GM12864 (cell line): Measurements from ENCODE around the gene MYO3A.
"Not testable (repeated sequence)": the region's sequence is repeated elsewhere in the genome, so short reads cannot be mapped to it uniquely, and the experiment has no call there.

ENCODE experiments used
- DNase-seq: peaks from one replicate; pipeline ENCODE4 v3.0.0-alpha.2; 2011; ENCODE audit warnings: low read depth
- H3K4me3 ChIP-seq: 2 replicates; pipeline ENCODE4 v1.5.1; 2011; ENCODE audit warnings: mild to moderate bottlenecking, low read depth, low read length, control low read depth
- TF ChIP-seq, protein P1 (sequence below): IDR thresholded peaks from 2 replicates; pipeline ENCODE4 v1.5.1; 2011; ENCODE audit warnings: low read depth, mild to moderate bottlenecking, moderate library complexity, low read length, control low read depth, inconsistent platforms; ENCODE audit errors: missing control alignments

MYO3A gene

DNA sequence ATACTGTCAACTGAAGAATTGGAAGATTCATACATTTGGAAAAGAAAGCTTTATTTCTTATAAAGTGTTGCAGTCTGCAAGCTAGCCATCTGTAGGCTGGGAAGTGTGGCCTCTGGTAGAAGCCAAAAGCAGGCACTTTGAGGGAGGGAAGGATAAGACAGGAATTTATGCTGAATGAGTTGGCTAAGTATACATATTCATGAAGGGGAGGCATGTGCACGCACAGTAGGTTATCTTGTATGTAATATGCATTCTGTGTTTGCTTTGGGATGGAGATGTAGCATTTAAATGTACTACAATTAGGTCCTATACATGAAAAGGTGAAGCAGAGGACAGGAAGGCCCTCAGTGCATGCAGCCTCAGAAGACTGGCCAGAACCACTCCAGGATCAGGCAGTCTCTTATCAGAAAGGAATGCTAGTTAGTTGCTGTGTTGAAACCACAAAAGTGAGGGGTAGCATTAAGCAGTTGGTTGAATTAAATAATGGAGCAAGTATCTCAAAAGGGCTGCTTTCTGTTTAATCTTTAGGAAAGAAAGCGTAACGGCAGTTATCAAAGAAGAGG lies 40.9 kb downstream of the MYO3A start:
- no peak for DNase-seq
- TF ChIP-seq, protein P1, sequence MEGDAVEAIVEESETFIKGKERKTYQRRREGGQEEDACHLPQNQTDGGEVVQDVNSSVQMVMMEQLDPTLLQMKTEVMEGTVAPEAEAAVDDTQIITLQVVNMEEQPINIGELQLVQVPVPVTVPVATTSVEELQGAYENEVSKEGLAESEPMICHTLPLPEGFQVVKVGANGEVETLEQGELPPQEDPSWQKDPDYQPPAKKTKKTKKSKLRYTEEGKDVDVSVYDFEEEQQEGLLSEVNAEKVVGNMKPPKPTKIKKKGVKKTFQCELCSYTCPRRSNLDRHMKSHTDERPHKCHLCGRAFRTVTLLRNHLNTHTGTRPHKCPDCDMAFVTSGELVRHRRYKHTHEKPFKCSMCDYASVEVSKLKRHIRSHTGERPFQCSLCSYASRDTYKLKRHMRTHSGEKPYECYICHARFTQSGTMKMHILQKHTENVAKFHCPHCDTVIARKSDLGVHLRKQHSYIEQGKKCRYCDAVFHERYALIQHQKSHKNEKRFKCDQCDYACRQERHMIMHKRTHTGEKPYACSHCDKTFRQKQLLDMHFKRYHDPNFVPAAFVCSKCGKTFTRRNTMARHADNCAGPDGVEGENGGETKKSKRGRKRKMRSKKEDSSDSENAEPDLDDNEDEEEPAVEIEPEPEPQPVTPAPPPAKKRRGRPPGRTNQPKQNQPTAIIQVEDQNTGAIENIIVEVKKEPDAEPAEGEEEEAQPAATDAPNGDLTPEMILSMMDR, result no peak
- H3K4me3 ChIP-seq, result no peak overlapping the region

DNA sequence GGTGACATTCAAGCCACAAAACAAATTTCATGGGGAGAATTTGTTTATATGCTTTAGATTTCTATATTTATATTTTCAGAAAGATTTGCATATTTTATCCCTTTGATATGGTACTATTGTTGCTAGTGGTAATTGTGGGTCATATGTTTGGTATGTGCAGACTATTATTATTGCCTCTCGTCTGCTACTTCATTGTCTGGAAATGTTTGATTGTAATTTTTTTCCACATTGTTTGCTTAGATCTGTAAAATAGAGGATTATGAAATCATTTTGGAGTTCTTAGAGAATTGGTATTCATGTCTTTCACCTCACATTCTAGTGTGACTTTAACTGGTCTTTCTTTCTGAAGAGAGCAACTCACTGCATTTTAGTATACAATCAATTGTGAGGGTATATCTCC lies 44.7 kb downstream of the MYO3A start:
- TF ChIP-seq, protein P1, result no peak
- no peak for DNase-seq
- no peak overlapping the region for H3K4me3 ChIP-seq

DNA sequence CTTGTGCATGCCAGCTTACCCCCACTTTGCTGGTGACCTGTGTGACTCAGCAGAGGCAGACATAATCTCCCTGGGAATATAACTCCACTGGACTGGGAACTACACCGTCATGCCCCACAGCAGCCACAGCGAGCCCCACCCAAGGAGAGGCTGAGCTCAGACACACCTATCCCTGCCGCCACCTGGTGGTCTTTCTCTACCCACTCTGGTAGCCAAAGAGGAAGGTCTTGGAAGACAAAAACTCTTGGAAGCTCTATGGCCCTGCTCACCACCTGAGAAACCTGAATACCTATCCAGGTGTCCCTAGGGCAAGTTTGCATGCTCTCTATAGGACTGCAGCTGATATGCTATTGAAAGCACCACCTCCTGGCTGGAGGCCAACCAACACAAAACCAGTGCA lies 48.1 kb downstream of the MYO3A start:
- no peak overlapping the region for H3K4me3 ChIP-seq
- TF ChIP-seq, protein P1, result no peak
- DNase-seq, result no peak

DNA sequence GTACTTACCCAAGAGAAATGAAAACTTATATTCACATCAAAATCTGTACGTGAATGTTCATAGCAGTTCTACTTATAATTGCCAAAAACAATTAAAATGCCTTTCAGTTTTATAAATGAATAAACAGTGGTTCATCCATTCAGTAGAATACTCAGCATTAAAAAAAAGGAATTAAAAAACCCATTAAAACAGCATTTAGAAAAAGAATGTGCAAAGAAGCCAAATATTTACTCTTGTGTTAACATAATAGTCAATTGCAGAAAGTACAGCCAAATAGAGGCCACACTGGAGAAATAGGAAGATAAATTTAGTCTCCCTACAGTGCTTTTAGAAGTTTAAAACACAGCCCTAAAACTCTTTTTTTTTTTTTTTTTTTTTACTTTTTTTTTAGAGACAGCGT lies 54.6 kb downstream of the MYO3A start:
- no peak overlapping the region for H3K4me3 ChIP-seq
- no peak for DNase-seq
- TF ChIP-seq, protein P1, result no peak

DNA sequence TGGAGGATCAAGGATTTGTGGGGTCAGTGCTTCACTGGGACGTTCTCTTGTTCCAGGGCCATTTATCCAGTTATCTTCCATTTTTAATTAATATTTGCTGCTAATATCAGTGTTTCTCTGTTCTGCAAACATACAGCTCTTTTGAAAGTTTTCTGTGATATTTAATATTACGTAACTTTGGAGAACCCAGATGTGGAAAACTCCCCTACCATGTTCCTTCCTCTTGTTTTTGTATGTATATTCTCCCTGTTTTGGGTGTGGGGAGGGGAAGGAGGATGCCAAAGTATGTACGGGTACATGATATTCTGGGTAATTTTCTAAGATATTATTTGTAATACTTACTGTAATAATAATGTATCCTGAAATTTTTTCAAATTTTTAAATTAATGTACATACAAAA lies 55.9 kb downstream of the MYO3A start:
- H3K4me3 ChIP-seq, result no peak overlapping the region
- TF ChIP-seq, protein P1, result no peak
- no peak for DNase-seq

DNA sequence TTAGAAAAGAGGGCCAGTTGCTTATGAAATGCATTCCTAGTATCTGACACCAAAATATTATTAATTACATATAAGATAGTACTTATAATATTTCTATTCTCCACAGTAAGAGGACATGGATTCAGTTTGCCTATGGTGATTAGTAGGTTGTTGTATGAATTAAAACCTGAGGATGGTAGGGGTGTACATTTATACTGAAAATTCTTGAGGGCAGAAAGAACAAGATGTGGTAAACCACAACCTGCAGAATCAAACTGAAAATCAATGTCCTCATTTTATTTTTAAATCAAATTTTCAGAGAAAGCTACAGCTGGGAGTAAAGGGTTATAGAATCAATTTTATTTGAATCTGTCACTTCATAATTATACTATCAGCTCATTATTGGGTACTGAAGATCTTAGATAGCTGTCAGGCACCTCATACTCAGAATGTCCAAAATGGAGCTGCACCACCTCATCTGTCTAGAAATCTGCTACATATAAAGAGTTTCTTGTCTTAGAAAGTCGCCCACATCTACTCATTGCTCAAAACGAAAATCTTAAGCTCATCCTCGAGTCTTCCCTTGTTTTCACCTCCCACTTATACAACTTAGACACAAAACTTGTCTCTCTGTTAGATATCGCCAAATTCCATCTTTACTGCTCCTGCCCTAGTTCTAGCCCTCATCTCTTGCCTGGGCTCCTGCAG lies 65.4 kb downstream of the MYO3A start:
- no peak for DNase-seq
- TF ChIP-seq, protein P1, result no peak
- no peak overlapping the region for H3K4me3 ChIP-seq

DNA sequence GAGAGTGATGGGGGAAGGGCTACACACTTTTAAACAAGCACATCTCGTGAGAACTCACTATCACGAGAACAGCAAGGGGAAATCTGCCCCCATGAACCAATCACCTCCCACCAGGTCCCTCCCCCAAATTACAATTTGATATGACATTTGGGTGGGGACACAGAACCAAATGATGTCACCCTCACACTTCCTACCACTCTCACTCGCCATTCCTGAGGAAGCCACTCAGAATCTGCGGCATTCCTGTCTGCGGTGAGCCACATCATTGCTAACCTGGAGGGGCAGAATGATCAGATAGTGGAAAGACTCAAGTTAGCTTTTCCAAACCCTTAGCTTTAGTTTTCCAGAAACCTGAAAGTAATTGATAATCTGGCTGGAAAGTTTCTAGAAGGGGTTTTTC lies 66.9 kb downstream of the MYO3A start:
- no peak overlapping the region for H3K4me3 ChIP-seq
- no peak for DNase-seq
- TF ChIP-seq, protein P1, result no peak

DNA sequence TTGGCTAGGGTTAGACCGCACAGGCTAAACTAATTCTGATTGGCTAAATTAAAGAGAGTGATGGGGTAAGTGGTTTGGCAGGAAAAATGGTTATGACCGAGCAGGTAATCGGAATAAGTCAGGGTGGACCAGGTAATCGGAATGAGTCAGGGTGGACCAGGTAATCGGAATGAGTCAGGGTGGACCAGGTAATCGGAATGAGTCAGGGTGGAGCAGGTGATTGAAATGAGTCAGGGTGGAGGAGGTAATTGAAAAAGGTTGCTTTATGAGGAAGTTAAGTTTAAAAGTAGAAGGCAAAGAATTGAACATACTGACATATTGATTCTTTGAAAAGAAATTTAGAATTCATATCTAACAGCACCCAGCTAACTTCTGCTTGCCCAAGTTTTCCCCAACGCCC lies 68.4 kb downstream of the MYO3A start:
- not testable (repeated sequence) for H3K4me3 ChIP-seq, DNase-seq
